HG03066 (cell line): ENCODE results near the gene YBEY.

ENCODE experiments used
- ATAC-seq: cut with Tn5 transposase; IDR thresholded peaks from one replicate; pipeline ENCODE4 v1.9.1; 2021; ENCODE audit warnings: low read depth; ENCODE audit not compliant: unreplicated experiment

YBEY gene

DNA sequence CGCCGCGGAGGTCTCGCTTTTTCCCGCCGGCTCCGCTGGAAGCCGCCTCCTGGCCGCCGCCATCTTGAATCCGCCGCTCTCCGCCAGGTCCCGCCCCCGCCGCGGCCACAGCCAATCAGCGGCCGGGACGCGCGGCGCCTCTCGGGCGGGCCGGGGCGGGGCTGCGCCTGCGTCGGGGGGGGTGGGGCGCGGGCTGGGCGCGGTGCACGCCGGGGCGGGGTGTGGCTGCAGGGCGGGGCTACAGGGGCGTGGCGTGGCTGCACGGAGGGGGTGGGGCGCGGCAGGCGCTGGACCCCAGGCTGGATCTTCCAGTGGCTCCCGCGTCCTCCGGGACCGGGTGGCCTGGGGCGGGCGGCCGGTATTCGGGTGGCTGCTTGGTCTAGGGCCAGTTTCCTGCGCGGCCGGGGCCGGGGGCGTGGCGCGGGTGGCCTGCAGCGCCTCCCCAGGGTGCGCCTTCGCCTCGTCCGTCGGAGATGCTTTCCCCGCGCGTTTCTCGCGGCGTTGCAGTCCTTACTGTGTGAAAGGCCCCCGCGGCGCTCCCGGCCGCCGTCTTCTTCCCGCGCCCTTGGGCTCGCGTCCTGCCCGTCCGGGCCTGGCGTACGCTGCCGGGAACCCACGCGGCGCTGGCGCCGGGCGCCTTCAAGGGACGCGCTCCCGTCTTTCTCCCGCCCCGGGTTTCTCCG lies 38.4 kb downstream of the YBEY start:
- ATAC-seq, result peak; percentile 54

DNA sequence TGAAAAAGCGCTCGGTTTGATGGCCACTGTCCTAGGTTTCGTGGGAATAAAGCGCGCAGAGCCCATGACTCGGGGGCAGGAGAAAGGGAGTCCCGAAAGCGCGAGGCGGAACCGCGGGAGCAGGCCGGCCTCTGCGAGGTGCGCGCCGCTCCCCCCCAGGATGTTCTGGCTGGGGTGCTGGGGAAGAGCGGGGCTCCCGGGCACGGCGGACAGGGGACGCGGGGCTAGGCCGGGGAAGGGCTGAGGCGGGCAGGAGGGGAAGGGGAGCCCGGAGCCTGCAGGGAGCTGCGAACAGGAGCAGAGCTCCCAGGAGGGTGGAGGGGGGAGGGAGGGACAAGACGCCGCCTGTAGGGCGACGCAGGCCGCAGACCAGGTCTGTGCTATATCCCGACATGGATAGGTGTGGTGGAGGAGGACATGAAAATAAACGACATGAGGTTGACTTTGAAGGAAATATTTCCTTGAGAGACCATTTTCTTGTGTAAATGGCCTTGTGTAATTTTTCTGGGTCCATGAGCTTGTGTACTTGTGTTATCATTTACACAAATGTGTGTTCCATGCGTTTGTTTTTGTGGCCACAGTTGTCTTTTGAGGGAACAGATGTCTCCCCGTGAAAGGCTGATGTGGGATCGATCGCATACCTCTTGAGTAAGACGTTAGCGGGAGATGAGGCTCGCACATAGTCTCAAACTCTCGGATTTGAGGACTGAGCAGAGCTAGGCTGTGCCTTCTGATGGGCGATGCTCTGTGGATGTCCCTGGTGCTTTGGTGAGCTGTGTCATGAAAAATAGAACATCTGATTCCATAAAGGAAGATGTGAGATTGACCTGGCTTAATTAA lies 39.2 kb downstream of the YBEY start:
- ATAC-seq, result no peak

DNA sequence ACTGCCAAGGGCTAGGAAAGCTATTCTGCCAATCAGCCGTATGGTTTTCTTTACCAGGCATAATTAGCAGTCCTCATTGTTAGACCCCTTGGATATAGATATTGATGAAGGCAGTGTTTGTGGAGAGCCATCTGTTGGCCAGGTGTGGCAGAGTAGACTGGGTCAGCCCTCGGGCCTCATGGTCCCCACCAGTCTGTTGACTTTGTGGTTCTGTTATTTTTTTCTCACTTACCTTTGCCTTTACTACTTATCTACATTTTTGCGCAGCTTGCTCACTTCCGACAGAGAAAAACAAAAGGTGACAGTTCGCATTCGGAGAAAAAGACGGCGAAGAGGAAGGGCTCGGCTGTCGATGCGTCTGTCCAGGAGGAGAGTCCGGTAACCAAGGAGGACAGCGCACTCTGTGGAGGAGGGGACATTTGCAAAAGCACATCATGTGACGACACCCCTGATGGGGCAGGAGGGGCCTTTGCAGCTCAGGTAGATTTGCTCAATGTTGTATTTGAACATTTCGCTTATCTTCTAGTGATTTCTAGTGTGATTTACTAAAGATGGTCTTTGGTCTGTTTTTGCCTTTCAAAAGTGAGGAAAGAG lies 40.1 kb downstream of the YBEY start:
- no peak for ATAC-seq

DNA sequence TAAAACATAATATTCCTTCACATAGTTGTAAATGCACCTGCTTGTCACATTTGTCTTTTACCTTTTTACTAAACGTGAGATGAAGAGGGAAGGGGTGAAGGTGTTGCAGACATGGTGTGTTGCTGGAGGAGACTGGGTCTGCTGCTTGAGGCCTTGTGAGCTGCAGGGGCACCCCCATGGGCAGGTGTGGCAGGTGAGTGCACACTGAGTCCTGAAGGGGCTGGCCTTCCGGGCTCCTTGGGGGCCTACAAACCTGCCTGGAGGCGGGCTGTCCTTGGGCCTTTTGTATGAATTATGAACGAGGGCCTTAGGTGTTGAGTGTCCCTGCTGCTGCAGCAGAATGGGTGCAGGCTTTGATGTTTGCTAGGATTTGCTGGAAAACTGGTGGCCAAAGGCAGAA lies 41.6 kb downstream of the YBEY start:
- ATAC-seq, result no peak

DNA sequence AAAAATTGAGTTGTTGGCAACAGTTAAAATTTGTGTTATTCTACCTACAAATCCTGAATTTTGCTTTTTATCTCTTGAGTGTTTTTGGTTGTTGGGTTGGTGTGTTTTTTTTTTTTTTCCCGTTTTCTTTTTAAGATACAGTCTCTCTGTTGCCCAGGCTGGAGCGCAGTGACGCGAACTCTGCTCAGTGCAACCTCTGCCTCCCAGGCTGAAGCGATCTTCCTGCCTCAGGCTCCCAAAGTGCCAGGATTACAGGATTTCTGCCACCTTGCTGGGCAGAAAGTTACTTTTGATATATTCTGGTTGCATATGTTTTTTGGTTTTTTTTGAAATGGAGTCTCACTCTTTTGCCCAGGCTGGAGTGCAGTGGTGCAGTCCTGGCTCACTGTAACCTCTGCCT lies 42.0 kb downstream of the YBEY start:
- ATAC-seq, result no peak

DNA sequence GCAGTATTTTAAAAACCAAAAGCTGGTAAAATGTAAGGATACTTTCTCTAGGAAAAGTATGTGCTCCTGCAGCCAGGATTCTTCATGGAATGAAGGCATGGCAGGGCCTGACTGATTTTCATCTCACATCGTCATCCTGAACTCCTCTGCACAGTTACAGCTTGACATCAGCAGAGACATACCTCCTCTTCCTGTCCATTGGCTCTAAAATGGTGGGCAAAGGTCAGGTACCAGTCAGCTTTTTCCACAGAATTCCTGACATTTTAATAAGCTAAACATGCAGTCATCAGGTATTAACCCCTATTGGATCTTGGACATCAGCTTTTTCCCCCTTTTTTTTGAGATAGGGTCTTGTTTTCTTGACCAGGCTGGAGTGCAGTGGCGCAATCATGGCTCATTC lies 43.7 kb downstream of the YBEY start:
- no peak for ATAC-seq

DNA sequence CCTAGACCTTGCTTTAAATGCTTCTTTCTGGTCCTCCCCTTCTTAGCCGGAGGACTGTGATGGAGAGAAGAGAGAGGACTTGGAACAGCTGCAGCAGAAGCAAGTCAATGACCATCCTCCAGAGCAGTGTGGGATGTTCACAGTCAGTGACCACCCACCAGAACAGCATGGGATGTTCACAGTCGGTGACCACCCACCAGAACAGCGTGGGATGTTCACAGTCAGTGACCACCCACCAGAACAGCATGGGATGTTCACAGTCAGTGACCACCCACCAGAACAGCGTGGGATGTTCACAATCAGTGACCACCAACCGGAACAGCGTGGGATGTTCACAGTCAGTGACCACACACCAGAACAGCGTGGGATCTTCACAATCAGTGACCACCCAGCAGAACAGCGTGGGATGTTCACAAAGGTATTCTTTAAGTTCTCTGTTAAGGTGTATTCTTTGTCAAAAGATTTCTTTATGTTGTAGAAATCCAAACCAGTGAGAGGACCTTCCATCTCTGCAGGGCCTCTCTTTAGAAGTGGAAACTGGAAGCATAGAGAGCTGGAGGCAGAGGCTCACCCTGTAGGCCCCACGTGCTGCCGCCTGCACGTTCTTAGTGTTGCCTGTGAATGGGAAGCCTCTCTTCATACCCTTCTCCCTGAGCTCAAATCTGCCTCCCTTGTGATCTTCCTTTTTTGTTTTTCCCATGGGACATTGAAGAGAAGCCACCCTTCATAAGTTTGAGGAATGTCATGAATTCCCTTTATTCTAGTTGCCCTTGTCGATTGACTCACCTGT lies 48.4 kb downstream of the YBEY start:
- ATAC-seq, result no peak

DNA sequence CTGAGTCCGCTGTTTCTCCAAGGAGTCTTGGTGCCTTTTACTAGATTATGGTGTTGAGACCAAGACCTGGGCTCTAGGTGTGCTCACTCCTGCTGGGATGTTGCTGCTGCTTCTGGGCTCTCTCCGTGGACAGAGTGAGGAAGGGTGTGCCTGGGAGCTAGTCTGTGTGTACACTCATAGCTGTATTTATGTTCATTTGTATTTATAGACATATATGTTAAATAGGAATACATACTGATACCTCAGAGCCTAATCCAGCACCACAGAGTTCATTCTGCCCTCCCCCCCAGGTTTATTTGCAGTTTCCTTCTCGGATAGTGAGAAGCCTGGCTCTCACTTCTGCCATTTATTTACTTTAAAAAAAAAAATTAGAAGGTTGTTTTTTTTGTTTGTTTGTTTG lies 50.5 kb downstream of the YBEY start:
- no peak for ATAC-seq

DNA sequence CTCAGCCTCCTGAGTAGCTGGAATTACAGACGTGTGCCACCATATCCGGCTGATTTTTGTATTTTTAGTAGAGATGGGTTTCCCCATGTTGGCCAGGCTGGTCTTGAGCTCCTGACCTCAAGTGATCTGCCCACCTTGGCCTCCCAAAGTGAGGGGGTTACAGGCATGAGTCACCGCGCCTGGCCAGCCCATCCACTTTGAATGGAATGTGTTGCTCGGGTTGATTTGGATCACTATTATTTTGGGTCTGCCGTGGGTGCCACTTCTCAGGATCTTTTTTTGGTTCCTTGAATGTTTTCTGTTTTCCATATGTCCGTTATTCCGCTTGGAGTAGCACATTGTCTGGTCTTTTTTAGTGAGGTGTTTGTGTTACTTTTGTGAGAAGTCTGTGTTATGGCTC lies 54.9 kb downstream of the YBEY start:
- no peak for ATAC-seq

DNA sequence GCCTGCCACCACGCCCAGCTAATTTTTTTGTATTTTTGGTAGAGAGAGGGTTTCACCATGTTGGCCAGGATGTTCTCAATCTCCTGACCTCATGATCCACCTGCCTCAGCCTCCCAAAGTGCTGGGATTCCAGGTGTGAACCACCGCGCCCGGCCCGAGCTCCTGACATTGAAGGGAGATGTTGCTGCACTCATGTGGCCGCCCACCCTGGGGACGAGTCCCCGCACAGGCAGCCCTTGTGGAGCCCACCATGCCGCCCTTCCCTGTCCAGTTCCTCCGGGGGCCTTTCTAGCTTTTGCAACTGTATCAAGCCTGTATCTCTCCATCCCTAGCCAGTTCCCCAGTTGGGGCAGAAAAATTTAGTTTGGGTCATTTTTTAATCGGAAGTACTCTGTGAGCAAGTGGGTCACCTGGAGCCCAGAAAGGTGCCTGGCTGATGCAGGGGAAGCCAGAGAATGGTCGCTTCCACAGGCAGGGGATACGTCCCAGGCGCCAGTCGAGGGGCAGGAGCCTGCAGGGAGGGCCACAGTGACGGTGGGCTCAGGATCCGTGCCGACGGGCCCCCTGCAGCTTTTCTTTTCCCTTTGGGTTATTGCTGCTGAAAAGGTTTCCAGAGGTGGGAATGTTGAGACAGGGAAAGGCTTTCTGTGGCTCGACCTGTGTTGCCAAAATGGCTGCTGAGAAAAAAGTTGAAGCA lies 58.2 kb downstream of the YBEY start:
- ATAC-seq, result no peak

DNA sequence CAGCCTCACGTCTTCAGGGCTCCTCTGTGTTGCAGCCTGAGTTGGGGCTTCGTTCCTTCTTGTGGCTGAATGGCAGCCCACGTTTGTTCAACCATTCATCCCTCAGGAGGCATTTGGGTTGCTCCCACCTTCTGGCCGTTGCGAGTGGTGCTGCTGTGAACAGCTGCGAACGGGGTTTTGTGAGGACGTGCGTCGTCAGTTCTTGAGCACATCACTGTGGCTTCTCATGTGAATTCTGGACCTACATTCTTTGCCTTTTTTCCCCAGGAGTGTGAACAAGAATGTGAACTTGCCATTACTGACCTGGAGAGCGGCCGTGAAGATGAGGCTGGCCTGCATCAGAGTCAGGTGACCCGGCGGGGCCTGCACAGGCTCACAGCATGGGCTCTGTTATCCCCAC lies 59.7 kb downstream of the YBEY start:
- ATAC-seq, result no peak

DNA sequence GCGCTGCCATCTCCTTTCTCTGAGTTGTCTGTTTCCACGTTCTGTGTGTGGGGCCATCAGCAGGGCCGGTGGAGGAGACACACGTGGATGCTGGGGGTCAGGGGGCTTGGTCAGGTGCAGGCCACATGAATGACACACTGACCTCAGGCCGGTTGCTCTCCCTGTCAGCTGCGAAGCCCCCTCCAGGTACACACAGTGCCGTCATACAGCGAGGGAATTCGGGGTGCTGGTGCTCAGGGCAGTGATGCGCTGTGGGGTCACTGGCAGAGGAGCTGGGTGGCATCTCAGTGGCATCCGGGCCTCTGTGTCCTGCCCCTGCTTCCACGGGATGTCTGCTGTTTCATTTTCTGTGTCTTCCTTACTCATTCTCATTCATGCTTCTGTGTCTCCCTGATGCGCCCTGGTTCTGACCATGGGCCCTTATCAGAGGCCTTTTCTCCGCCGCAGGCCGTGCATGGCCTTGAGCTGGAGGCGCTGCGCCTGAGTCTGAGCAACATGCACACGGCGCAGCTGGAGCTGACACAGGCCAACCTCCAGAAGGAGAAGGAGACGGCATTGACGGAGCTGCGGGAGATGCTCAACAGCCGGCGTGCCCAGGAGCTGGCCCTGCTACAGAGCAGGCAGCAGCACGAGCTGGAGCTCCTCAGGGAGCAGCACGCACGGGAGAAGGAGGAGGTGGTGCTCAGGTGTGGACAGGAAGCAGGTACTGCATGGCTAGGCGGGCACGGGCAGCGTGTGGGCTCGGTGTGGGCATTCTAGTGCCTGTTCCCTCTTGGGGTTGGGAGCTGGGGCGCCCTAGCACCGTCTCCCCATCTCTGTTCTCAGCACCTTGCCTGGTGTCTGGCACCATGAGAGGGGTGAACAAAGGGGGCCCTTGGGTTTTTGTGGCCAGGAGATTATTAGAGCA lies 60.4 kb downstream of the YBEY start:
- no peak for ATAC-seq

DNA sequence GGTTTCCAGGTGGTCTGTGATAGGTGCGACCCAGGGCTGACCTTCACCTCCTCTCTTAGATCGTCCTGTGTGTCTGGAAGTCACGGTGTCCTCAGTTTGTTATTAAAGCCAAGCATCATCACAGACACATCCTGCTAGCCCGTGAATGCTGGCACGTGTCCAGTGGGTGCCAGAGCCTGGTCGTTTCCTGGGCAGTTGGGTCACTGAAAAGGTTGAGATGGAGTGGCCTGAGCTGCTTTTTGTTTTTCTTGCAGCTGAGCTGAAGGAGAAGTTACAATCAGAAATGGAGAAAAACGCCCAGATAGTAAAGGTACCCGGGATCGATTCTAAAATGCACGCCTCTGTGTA lies 61.0 kb downstream of the YBEY start:
- ATAC-seq, result no peak
